AG09319 (cell line): ENCODE data around the gene PRSS33.

Source experiments
- DNase-seq: peaks from one replicate; pipeline ENCODE4 v3.0.0-alpha.2; 2010; ENCODE audit warnings: low read depth; ENCODE audit errors: extremely low read depth
- TF ChIP-seq, protein P1 (sequence below): IDR thresholded peaks from 2 replicates; pipeline ENCODE4 v1.5.1; 2011; ENCODE audit warnings: low read depth, mild to moderate bottlenecking, inconsistent platforms, low read length, moderate library complexity

The PRSS33 gene

DNA sequence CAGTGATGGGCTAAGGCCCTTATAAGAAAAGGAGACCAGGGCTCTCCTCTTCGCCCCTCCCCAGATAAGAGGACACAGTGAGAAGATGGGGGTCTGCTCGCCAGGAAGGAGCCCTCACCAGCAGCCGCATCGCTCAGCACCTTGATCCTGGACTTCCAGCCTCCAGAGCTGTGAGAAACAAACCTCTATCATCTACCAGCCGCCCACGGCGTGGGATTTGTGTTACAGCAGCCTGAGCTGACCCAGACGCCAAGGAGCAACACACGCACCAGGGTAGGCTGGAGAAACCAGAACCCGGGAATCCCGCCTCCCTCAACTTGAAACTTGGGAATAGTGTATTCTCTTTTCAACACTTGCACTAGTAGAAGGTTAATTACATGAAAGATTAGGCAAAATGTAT is 38.5 kb upstream of the PRSS33 start:
- DNase-seq, result no peak
- TF ChIP-seq, protein P1, sequence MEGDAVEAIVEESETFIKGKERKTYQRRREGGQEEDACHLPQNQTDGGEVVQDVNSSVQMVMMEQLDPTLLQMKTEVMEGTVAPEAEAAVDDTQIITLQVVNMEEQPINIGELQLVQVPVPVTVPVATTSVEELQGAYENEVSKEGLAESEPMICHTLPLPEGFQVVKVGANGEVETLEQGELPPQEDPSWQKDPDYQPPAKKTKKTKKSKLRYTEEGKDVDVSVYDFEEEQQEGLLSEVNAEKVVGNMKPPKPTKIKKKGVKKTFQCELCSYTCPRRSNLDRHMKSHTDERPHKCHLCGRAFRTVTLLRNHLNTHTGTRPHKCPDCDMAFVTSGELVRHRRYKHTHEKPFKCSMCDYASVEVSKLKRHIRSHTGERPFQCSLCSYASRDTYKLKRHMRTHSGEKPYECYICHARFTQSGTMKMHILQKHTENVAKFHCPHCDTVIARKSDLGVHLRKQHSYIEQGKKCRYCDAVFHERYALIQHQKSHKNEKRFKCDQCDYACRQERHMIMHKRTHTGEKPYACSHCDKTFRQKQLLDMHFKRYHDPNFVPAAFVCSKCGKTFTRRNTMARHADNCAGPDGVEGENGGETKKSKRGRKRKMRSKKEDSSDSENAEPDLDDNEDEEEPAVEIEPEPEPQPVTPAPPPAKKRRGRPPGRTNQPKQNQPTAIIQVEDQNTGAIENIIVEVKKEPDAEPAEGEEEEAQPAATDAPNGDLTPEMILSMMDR, result no peak

DNA sequence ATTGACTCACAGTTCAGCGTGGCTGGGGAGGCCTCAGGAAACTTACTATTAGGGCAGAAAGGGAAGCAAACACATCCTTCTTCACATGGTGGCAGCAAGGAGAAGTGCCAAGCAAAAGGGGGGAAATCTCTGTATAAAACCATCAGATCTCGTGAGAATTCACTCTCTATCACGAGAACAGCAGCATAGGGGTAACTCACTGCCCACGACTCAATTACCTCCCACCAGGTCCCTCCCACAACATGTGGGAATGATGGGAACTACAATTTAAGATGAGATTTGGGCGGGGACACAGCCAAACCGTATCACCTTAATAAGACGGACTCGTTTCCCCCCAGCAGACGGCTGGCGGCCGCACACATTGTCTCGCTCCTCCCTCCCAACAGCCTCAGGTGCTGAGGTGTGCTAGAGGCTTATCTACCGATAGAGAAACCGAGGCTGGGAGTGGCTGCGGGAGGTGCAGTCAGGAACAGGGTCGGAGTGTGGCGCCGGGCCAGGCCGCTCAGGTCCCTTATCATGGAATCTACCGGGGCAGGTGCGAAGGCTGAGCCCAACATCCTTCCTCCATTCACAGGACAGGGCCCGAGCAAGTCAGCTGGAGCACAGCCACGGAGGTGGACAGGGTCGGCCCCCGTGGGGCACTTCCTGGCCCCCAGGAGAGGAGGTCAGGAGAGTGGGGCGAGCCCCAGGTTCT is 37.8 kb upstream of the PRSS33 start:
- DNase-seq, result no peak
- TF ChIP-seq, protein P1, result no peak

DNA sequence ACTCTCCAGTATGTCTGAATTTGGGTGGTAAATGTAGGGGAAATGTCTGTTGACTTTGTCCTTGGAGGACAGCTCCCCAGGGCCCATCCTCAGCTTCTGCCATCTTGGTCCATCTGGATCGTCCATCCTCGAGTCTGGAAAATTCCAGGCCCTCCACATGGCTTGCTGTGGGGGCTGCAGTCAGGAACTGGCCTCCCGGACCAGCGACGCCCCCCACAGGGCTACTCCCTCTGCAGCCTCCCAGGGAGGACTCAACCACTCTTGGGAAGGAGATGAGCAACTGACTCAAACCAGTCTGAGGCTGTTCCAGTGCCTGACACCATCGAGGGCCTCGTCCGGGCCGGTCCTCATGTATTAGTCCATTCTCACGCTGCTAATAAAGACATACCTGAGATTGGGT is 37.3 kb upstream of the PRSS33 start:
- DNase-seq, result no peak
- TF ChIP-seq, protein P1, result no peak

DNA sequence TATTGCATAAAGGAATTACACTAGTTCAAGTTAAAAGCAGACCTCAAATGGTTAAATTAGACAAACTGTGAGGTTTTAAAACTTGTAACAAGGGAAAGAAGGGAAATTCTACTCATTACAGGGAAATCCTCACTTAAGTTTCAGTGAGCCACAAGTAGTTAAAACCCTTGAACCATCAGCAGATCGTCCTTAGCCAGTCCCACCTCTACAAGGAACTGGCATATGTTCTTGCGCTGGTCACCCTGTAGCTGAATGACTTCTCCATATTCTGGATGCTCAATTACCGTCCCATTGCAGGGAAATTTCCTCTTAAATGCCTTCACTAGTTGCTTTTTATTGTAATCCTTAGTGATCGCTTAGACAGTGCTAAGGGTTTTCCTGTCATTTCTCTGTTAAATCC is 35.1 kb upstream of the PRSS33 start:
- no peak for DNase-seq
- TF ChIP-seq, protein P1, result no peak

DNA sequence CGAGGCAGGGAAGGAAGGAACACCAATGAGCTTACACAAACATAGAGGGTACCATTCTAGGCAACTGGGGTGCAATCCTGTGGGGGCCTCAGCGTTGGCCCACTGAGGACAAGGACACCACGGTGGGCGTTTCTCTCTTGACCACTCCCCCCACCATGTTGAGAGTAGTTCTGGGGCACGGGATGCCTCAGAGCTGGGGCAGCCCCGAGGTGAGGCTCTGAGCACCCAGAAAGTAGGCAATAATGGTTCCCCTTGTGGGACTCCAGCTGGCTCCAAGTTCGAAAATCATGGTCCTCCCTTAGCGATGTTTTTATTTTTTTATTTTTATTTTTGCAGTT is 34.8 kb upstream of the PRSS33 start:
- DNase-seq, result no peak
- TF ChIP-seq, protein P1, result no peak

DNA sequence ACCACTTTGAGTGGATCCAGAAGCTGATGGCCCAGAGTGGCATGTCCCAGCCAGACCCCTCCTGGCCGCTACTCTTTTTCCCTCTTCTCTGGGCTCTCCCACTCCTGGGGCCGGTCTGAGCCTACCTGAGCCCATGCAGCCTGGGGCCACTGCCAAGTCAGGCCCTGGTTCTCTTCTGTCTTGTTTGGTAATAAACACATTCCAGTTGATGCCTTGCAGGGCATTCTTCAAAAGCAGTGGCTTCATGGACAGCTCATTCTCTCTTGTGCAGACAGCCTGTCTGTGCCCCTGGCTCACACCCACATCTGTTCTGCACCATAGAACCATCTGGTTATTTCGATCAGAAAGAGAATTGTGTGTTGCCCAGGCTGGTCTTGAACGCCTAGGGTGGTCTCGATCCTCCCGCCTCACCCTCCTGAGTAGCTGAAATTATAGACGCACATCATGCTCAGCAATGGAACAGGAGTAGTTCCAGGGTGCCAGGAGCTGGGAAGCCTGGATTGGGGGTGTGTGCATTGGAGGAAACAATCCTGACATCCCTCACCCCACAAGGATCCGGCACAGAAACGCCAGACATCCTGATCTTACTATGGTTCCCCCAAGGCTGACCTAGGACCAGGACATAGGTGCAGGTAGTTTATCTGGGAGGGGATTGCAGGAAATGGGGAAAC is 34.3 kb upstream of the PRSS33 start:
- TF ChIP-seq, protein P1, result no peak
- no peak for DNase-seq

DNA sequence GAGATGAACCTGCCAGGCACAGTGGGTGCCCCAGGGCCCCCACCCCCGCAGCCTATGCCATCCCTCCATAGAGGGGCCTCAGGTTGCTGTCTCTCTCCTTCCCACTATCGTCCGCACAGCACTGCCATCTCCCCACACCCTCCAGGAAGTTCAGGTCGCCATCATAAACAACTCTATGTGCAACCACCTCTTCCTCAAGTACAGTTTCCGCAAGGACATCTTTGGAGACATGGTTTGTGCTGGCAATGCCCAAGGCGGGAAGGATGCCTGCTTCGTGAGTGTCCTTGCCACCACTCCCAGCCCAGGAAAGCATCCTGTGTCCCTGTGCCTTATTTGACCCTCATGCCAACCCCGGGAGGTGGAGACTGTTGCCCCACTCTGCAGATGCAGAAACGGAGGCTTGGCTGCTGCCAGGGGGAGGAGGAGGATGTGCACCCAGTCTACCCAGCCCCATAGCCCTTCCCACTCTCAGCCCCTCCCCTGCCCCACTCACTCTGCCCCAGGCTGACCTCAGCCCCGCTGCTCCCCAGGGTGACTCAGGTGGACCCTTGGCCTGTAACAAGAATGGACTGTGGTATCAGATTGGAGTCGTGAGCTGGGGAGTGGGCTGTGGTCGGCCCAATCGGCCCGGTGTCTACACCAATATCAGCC is 33.6 kb upstream of the PRSS33 start:
- DNase-seq, result no peak
- TF ChIP-seq, protein P1, result no peak
